ENCODE measurements around the gene CNOT1.

CNOT1 gene

DNA sequence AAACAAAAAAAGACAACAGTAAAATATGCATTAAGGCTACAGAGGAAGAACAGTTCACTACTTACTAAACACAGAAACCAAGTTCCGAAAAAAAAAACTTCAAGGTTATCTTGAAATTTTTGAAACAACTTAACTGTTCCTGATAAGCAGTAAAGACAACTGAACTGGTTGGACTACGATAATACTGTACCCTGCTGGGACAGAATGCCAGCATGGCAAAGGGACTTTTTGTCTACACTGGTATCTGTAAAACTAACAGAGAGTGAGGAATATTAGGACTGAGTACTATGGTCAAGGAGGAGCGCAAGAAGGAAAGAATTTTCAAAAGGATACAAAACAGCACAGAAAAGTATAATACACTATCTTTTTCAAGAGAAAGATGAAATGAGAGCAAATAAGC, 94.5 kb downstream of the CNOT1 start:
- Mint-ChIP-seq H3K4me1 (ENCODE audit: low read depth) (peaks cover 3% of the 10 kb centered on the region), H3K27ac (no peak overlapping the region), H3K36me3 (ENCODE audit: low read depth) (peaks cover 66% of the 10 kb centered on the region), H3K27me3 (ENCODE audit: low read depth) (no peaks in the 10 kb centered on the region), H3K9me3 (no peaks in the 10 kb centered on the region), H3K4me3 (no peak overlapping the region)

GRCh38 chr16:58533751-58534470, 95.7 kb downstream of the CNOT1 start:
- H3K9me3 Mint-ChIP-seq: no peaks in the 10 kb centered on the region
- H3K4me1 Mint-ChIP-seq (ENCODE audit: low read depth): peaks cover 3% of the 10 kb centered on the region
- H3K36me3 Mint-ChIP-seq (ENCODE audit: low read depth): peaks cover 65% of the 10 kb centered on the region
- no peaks in the 10 kb centered on the region for H3K27me3 Mint-ChIP-seq (ENCODE audit: low read depth)
- no peak overlapping the region for H3K4me3 Mint-ChIP-seq
- no peak overlapping the region for H3K27ac Mint-ChIP-seq

DNA sequence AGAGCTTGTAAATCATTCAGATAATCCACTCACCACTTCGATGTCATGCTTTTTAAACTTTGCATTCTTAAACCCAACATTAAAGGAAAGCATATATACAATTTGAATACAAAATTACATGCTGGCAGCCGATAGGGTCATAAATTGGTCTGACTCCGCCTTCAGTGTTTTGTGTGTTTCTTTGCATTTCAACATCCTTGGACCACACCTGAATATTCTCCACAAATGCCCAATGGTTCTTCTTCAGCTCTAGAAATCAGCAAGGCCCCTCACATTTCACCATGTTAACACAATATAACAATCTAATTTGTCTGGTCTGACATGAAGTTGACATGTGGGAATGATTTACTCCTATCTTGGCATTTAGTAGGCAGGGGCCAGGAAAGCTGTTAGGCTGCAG, 97.2 kb downstream of the CNOT1 start:
- H3K27ac Mint-ChIP-seq: no peak overlapping the region
- peaks cover 55% of the 10 kb centered on the region for H3K36me3 Mint-ChIP-seq (ENCODE audit: low read depth)
- no peak overlapping the region for H3K4me3 Mint-ChIP-seq
- no peaks in the 10 kb centered on the region for H3K4me1 Mint-ChIP-seq (ENCODE audit: low read depth)
- no peaks in the 10 kb centered on the region for H3K27me3 Mint-ChIP-seq (ENCODE audit: low read depth)
- no peaks in the 10 kb centered on the region for H3K9me3 Mint-ChIP-seq

DNA sequence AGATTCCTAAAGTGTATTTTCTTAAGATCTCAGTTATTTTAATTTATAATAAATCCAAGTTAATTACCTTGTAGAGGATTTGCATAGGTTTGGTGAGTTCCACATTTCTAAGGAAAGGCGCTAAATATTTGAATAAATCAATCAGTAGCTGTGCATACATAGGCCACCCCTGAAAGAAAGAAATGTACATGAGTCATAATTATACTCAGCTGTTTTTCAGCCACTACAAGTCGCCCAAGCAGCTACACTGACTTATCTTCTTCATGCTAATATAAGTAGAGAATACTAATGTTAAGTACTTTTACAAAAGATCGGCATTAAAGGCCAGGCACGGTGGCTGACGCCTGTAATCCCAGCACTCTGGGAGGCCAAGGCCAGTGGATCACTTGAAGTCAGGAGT, 99.4 kb downstream of the CNOT1 start:
- H3K27ac Mint-ChIP-seq: no peak overlapping the region

GRCh38 chr16:58519707-58520106, 109.9 kb downstream of the CNOT1 start:
- no peaks in the 10 kb centered on the region for H3K9me3 Mint-ChIP-seq
- no peak overlapping the region for H3K27ac Mint-ChIP-seq
- peaks cover 42% of the 10 kb centered on the region for H3K36me3 Mint-ChIP-seq (ENCODE audit: low read depth)
- H3K27me3 Mint-ChIP-seq (ENCODE audit: low read depth): no peaks in the 10 kb centered on the region
- peaks cover 29% of the 10 kb centered on the region for H3K4me1 Mint-ChIP-seq (ENCODE audit: low read depth)
- no peak overlapping the region for H3K4me3 Mint-ChIP-seq

More for the DNA sequence above, 99.4 kb downstream of the CNOT1 start:
- Mint-ChIP-seq H3K36me3 (ENCODE audit: low read depth) (peaks cover 55% of the 10 kb centered on the region), H3K4me3 (no peak overlapping the region), H3K4me1 (ENCODE audit: low read depth) (no peaks in the 10 kb centered on the region), H3K9me3 (no peaks in the 10 kb centered on the region), H3K27me3 (ENCODE audit: low read depth) (no peaks in the 10 kb centered on the region)

DNA sequence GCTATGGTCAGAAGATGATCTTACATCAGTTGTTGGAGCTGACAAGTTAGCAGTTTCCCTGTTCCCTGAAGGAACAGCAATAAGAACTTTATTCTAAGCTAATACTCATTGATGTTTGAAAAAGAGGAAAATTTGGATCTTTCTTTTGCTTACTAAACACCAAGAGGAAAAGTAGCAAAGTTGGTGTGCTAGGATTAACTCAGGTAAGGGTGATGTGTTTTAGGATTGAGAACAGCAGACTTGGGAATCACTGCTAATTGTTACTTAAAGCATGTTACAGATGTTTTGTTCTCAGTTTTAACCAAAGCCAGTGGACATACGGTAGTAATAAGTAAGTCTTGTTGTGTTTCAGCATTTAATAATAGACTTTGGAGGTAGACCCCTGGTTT, 110.7 kb downstream of the CNOT1 start:
- Mint-ChIP-seq H3K36me3 (ENCODE audit: low read depth) (peaks cover 39% of the 10 kb centered on the region), H3K4me1 (ENCODE audit: low read depth) (peaks cover 30% of the 10 kb centered on the region), H3K9me3 (no peaks in the 10 kb centered on the region), H3K27me3 (ENCODE audit: low read depth) (no peaks in the 10 kb centered on the region), H3K4me3 (no peak overlapping the region), H3K27ac (no peak overlapping the region)

DNA sequence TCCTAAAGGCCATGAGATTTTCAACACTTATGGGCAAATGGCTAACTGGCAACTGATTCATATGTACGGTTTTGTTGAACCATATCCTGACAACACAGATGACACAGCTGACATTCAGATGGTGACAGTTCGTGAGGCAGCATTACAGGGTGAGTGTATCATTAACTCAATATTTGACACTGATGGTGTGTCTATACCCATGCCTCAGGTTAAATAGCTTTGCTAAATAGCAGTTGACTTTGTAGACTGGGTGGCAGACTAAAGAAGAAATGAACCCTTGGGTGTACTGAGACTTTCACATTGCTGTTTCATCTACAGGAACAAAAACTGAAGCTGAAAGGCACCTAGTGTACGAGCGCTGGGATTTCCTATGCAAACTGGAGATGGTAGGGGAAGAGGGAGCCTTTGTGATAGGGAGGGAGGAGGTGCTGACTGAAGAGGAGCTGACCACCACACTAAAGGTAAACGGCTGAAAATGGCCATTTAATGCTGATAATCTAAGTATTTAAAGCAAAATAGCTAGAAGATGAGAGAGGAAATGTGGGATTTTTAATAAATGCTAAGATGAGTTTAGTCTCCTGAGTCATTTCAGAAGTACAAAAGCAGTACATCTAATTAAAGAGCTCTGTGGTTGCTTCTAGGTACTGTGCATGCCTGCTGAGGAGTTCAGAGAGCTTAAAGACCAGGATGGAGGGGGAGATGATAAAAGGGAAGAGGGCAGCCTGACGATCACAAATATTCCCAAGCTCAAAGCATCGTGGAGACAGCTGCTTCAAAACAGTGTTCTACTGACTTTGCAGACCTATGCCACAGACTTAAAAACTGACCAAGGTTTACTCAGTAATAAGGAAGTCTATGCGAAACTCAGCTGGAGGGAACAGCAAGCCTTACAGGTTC, 111.3 kb downstream of the CNOT1 start:
- peak overlapping the region; percentile 3 for H3K27ac Mint-ChIP-seq
- H3K36me3 Mint-ChIP-seq (ENCODE audit: low read depth): peaks cover 35% of the 10 kb centered on the region

GRCh38 chr16:58516768-58517107, 112.9 kb downstream of the CNOT1 start:
- no peaks in the 10 kb centered on the region for H3K27me3 Mint-ChIP-seq (ENCODE audit: low read depth)
- peak overlapping the region; percentile 75 for H3K4me3 Mint-ChIP-seq
- H3K4me1 Mint-ChIP-seq (ENCODE audit: low read depth): peaks cover 30% of the 10 kb centered on the region
- H3K27ac Mint-ChIP-seq: peak overlapping the region; percentile 34
- H3K9me3 Mint-ChIP-seq: no peaks in the 10 kb centered on the region
- peaks cover 24% of the 10 kb centered on the region for H3K36me3 Mint-ChIP-seq (ENCODE audit: low read depth)

More for the DNA sequence above, 111.3 kb downstream of the CNOT1 start:
- H3K27me3 Mint-ChIP-seq (ENCODE audit: low read depth): no peaks in the 10 kb centered on the region
- H3K4me1 Mint-ChIP-seq (ENCODE audit: low read depth): peaks cover 30% of the 10 kb centered on the region
- H3K9me3 Mint-ChIP-seq: no peaks in the 10 kb centered on the region
- H3K4me3 Mint-ChIP-seq: no peak overlapping the region

GRCh38 chr16:58515871-58516767, 113.5 kb downstream of the CNOT1 start:
- H3K36me3 Mint-ChIP-seq (ENCODE audit: low read depth): peaks cover 21% of the 10 kb centered on the region
- H3K4me1 Mint-ChIP-seq (ENCODE audit: low read depth): peaks cover 30% of the 10 kb centered on the region
- H3K27me3 Mint-ChIP-seq (ENCODE audit: low read depth): no peaks in the 10 kb centered on the region
- H3K9me3 Mint-ChIP-seq: no peaks in the 10 kb centered on the region
- H3K4me3 Mint-ChIP-seq: peak overlapping the region; percentile 84
- H3K27ac Mint-ChIP-seq: no peak overlapping the region

GRCh38 chr16:58515125-58515870, 114.3 kb downstream of the CNOT1 start, which contains the start of gene SETD6:
Gene SETD6 (plus strand): TSS chr16:58515517. CDS start chr16:58515538, 21 bp downstream.
- Mint-ChIP-seq H3K4me3 (peak within 1 kb of the TSS; percentile 84), H3K36me3 (ENCODE audit: low read depth) (peaks cover 15% of the 10 kb centered on the region), H3K4me1 (ENCODE audit: low read depth) (peaks cover 27% of the 10 kb centered on the region), H3K27ac (peak within 1 kb of the TSS; percentile 32), H3K27me3 (ENCODE audit: low read depth) (no peaks in the 10 kb centered on the region), H3K9me3 (no peaks in the 10 kb centered on the region)

DNA sequence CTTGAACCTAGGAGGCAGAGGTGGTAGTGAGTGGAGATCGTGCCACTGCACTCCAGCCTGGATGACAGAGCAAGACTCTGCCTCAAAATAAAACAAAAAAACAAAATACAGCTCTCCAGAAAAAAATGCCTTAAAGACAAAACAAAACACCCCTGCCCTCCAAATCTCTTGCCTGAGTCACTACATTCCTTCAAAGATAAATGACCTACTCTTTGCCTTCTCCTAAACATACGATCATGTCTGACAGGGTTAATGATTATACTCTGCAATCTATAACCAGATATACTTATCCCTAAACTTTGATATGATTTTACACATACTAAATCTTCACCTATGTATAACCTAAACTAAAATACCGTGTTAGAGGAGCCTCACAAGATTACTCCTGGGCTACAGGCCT, 115.8 kb downstream of the CNOT1 start:
- Mint-ChIP-seq H3K27ac (no peak overlapping the region), H3K36me3 (ENCODE audit: low read depth) (peaks cover 11% of the 10 kb centered on the region), H3K27me3 (ENCODE audit: low read depth) (no peaks in the 10 kb centered on the region), H3K9me3 (no peaks in the 10 kb centered on the region), H3K4me3 (no peak overlapping the region), H3K4me1 (ENCODE audit: low read depth) (peaks cover 27% of the 10 kb centered on the region)

DNA sequence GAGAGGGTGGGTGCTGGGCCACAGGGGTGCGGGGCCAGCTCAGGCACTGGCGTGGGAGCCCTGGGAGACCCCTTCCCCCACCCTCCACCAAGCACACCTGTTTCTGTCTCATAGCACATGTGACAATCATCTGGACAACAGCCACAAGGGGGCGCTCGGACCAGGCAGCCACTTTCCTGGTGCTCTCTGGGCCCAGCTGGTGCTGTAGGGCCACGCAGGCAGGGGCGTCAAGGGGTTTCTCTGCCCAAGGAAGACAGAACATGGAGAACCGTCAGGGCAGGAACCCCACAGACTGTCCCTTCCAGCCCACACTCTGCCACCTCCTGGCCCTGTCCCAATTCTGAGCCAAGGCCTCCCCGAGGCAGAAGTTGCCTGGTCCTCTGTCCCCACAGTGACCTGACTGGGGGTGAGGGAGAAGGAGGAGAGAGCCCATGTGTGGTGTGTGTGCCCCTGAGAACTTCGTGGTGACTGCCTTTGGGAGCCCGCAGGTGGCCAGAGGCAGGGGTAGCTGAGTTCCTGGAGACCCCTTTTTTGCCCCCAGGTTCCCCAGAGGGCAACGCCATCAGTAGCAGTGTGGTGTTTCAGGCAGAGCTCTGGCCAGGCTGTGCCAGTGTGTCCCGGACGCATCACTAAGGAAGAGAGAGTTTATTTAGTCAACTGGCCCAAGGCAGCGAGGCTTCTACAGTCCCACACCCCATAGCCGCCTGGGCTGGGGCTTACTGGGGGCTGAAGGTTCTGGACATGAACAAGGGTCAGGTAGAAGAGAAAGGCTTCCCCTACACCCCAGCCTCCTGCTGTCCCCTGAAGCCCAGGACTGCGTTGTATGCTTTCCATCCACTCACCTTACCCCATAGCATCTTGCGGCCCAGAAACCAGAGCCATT, 117.5 kb downstream of the CNOT1 start:
- Mint-ChIP-seq H3K27me3 (ENCODE audit: low read depth) (no peaks in the 10 kb centered on the region), H3K27ac (peak overlapping the region; percentile 80), H3K4me3 (no peak overlapping the region), H3K9me3 (no peaks in the 10 kb centered on the region), H3K36me3 (ENCODE audit: low read depth) (peaks cover 3% of the 10 kb centered on the region), H3K4me1 (ENCODE audit: low read depth) (peaks cover 17% of the 10 kb centered on the region)

All from T-helper 1 cell treated with Interleukin-12 subunit alpha and Interleukin-12 subunit beta and Interleukin-4 antibody, amounts not matched to agents 30 μg/mL and 1 μg/mL, for 36 hours (primary cell).